Caco-2 (cell line): ENCODE measurements around the gene TYROBP. TPM values are rescaled to one million over a fixed set of nuclear protein-coding genes. Genes with fewer than 3 reads are reported as not detected.

ENCODE experiments used
- BruUV-seq: library from RNA; stranded (reverse); fragments of 400-500 nt; replicated peaks from 2 replicates; lab custom pipeline; 2021; lab: Mats Ljungman, UMichigan
- CTCF ChIA-PET: fragments of 300-600 bp; sonication (Branson Sonifier 250); formaldehyde crosslinking; loops from one replicate; lab custom pipeline; 2022; ENCODE audit warnings: antibody characterized with exemption; lab: Charles Lee
- POLR2A ChIA-PET: fragments of 300-600 bp; sonication (Branson Sonifier 250); formaldehyde crosslinking; loops from one replicate; lab custom pipeline; 2022; ENCODE audit warnings: antibody characterized with exemption; lab: Charles Lee
- DNase-seq, 2 experiments: peaks; one replicate each; pipeline versions ENCODE4 v3.0.0 to v3.0.0-alpha.2; 2020 to 2022
- H3K27me3 ChIP-seq: replicated peaks from 2 replicates; pipeline ENCODE4 v1.6.0; 2011; ENCODE audit warnings: low read length; ENCODE audit not compliant: control insufficient read depth, insufficient read depth
- H3K36me3 ChIP-seq: 2 replicates; pipeline ENCODE4 v1.5.1; 2011; ENCODE audit warnings: low read length; ENCODE audit not compliant: control insufficient read depth, insufficient read depth
- H3K4me1 ChIP-seq: fragments of 250-450 bp; sonication (Bioruptor Pico); 2 replicates; pipeline ENCODE4 v1.5.1; 2020; ENCODE audit warnings: mild to moderate bottlenecking
- H3K4me3 ChIP-seq: 2 replicates; pipeline ENCODE4 v1.5.1; 2011; ENCODE audit warnings: low read depth, mild to moderate bottlenecking, control low read depth, low read length
- H3K9me3 ChIP-seq: fragments of 250-450 bp; sonication (Bioruptor Pico); 2 replicates; pipeline ENCODE4 v1.5.1; 2020; ENCODE audit warnings: mild to moderate bottlenecking, moderate library complexity
- H3K27ac Mint-ChIP-seq: one replicate; pipeline ENCODE4 v1.8.0; 2022; ENCODE audit warnings: mixed read lengths; ENCODE audit not compliant: unreplicated experiment
- H3K27me3 Mint-ChIP-seq: one replicate; pipeline ENCODE4 v1.8.0; 2022; ENCODE audit warnings: mixed read lengths; ENCODE audit not compliant: insufficient read depth, unreplicated experiment
- H3K36me3 Mint-ChIP-seq: one replicate; pipeline ENCODE4 v1.8.0; 2022; ENCODE audit warnings: mild to moderate bottlenecking, mixed read lengths; ENCODE audit not compliant: insufficient read depth, unreplicated experiment
- H3K4me1 Mint-ChIP-seq: one replicate; pipeline ENCODE4 v1.8.0; 2022; ENCODE audit warnings: low read depth, mixed read lengths; ENCODE audit not compliant: unreplicated experiment
- H3K4me3 Mint-ChIP-seq: one replicate; pipeline ENCODE4 v1.8.0; 2022; ENCODE audit warnings: mild to moderate bottlenecking, moderate library complexity, mixed read lengths; ENCODE audit not compliant: unreplicated experiment
- H3K9me3 Mint-ChIP-seq: one replicate; pipeline ENCODE4 v1.8.0; 2022; ENCODE audit warnings: mixed read lengths; ENCODE audit not compliant: unreplicated experiment
- intact Hi-C: fragments of 100-400 bp; cut with micrococcal nuclease; formaldehyde crosslinking; loops from one replicate; pipeline ENCODE4 v1.10.0; 2022; ENCODE audit not compliant: unreplicated experiment
- total RNA-seq: library from RNA; stranded (reverse); gene quantifications from 2 replicates; pipeline ENCODE4 v1.2.3, GENCODE V29; 2022
- TF ChIP-seq, protein P1 (sequence below), 2 experiments: fragments of 200-600 bp in 1 of 2; IDR thresholded peaks; 1 replicate in 1 of 2; 2 replicates in 1 of 2; pipeline versions ENCODE4 v1.5.1 to v1.8.0; 2011 to 2022; ENCODE audit warnings: antibody characterized with exemption in 1 of 2, control low read depth in 1 of 2, inconsistent platforms in 1 of 2, low read depth in 1 of 2, low read length in 1 of 2, mild to moderate bottlenecking in 1 of 2, moderate library complexity in 1 of 2; ENCODE audit not compliant: insufficient read depth in 1 of 2, severe bottlenecking in 1 of 2, unreplicated experiment in 1 of 2

Gene TYROBP
- total RNA-seq, 1 experiment from 2014 or later: not detected

DNA sequence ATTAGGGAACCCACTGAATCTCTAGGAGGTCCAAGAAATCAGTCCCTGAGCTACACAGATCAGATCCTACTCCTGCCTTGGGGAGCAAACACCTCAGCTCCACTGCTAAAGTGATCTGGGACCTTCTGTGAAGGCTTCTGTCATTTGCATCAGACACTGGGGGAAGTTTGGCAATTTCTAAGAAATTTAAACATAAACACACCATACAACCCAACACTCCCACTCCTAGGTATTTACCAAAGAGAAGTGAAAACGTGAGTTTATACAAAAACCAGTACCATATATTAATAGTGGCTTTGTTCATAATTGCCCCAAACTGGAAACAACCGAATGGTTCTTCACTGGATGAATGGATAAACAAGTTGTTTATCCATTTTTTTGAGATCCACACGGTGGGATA is 7.3 kb upstream of the TYROBP start:
- Mint-ChIP-seq H3K27ac (no peak overlapping the region), H3K36me3 (no peaks in the 10 kb centered on the region), H3K27me3 (peaks cover 7% of the 10 kb centered on the region), H3K4me1 (no peaks in the 10 kb centered on the region), H3K9me3 (no peaks in the 10 kb centered on the region), H3K4me3 (no peak overlapping the region)
- no peak for DNase-seq
- POLR2A ChIA-PET: no interaction called here
- no peak overlapping the region for H3K4me3 ChIP-seq
- no TSS peak for BruUV-seq
- no peaks in the 10 kb centered on the region for H3K9me3 ChIP-seq
- intact Hi-C loops: no loop called here
- no peaks in the 10 kb centered on the region for H3K36me3 ChIP-seq
- 0 out of 2 replicates have a peak, but pooled peaks cover 1% of the 10 kb centered on the region for H3K27me3 ChIP-seq
- no peaks in the 10 kb centered on the region for H3K4me1 ChIP-seq
- CTCF ChIA-PET: no interaction called here
- TF ChIP-seq, protein P1, sequence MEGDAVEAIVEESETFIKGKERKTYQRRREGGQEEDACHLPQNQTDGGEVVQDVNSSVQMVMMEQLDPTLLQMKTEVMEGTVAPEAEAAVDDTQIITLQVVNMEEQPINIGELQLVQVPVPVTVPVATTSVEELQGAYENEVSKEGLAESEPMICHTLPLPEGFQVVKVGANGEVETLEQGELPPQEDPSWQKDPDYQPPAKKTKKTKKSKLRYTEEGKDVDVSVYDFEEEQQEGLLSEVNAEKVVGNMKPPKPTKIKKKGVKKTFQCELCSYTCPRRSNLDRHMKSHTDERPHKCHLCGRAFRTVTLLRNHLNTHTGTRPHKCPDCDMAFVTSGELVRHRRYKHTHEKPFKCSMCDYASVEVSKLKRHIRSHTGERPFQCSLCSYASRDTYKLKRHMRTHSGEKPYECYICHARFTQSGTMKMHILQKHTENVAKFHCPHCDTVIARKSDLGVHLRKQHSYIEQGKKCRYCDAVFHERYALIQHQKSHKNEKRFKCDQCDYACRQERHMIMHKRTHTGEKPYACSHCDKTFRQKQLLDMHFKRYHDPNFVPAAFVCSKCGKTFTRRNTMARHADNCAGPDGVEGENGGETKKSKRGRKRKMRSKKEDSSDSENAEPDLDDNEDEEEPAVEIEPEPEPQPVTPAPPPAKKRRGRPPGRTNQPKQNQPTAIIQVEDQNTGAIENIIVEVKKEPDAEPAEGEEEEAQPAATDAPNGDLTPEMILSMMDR (IDR thresholded peaks at IDR 0.05; ENCODE audit: insufficient read depth in 1 of 2, low read depth in 1 of 2, low read length in 1 of 2, severe bottlenecking in 1 of 2, unreplicated experiment in 1 of 2): no peak

DNA sequence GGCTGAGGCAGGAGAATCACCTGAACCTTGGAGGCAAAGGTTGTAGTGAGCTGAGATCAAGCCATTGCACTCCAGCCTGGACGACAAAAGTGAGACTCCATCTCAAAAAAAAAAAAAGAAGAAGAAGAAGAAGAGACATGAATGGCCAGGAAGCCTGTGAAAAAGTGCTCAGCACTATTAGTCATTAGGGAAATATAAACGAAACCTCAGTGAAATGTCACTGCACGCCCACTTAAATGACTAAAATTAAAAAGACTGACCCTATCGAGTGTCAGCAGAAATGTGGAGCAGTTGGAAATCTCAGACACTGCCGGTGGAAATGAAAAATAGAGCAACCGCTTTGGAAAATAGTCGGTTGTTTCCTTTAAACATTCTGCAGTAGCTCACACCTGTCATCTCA is 5.5 kb upstream of the TYROBP start:
- Mint-ChIP-seq H3K36me3 (no peaks in the 10 kb centered on the region), H3K27ac (no peak overlapping the region), H3K9me3 (no peaks in the 10 kb centered on the region), H3K4me1 (no peaks in the 10 kb centered on the region), H3K27me3 (peaks cover 7% of the 10 kb centered on the region), H3K4me3 (no peak overlapping the region)
- POLR2A ChIA-PET: no interaction called here
- no peaks in the 10 kb centered on the region for H3K36me3 ChIP-seq
- intact Hi-C loops: no loop called here
- DNase-seq: no peak
- no peaks in the 10 kb centered on the region for H3K9me3 ChIP-seq
- 0 out of 2 replicates have a peak, but pooled peaks cover 1% of the 10 kb centered on the region for H3K27me3 ChIP-seq
- H3K4me1 ChIP-seq: no peaks in the 10 kb centered on the region
- no TSS peak for BruUV-seq
- TF ChIP-seq, protein P1 (IDR thresholded peaks at IDR 0.05; ENCODE audit: insufficient read depth in 1 of 2, low read depth in 1 of 2, low read length in 1 of 2, severe bottlenecking in 1 of 2, unreplicated experiment in 1 of 2): no peak
- H3K4me3 ChIP-seq: no peak overlapping the region
- CTCF ChIA-PET: interaction anchor here (0.7 to 1.0 kb wide), 2 partner anchors 63 to 129 kb away, joined by 3 to 4 read pairs; no protein-coding TSS in a partner anchor

DNA sequence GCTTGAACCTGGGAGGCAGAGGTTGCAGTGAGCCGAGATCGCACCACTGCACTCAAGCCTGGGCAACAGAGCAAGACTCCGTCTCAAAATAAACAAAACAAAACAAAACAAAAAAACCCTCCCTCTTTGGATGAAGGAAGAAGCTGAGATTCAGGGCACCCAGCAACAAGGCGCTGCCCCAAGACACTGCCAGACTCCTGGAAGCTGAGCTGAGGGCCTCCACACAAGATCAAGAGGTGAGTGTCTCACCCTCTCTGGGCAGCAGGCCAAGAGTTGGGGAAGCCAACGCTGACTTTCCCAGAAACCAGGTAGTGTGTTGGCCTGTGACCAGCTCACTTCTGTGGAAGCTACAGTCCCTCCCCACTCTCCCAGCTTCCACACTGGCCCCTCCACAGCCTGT is 3.7 kb upstream of the TYROBP start:
- Mint-ChIP-seq H3K4me1 (no peaks in the 10 kb centered on the region), H3K27me3 (peaks cover 7% of the 10 kb centered on the region), H3K36me3 (no peaks in the 10 kb centered on the region), H3K4me3 (no peak overlapping the region), H3K27ac (no peak overlapping the region), H3K9me3 (no peaks in the 10 kb centered on the region)
- DNase-seq: no peak
- intact Hi-C loops: no loop called here
- H3K4me1 ChIP-seq: no peaks in the 10 kb centered on the region
- no TSS peak for BruUV-seq
- no peaks in the 10 kb centered on the region for H3K36me3 ChIP-seq
- ChIA-PET CTCF (no interaction called here), POLR2A (no interaction called here)
- H3K27me3 ChIP-seq: 0 out of 2 replicates have a peak, but pooled peaks cover 1% of the 10 kb centered on the region
- TF ChIP-seq, protein P1 (IDR thresholded peaks at IDR 0.05; ENCODE audit: insufficient read depth in 1 of 2, low read depth in 1 of 2, low read length in 1 of 2, severe bottlenecking in 1 of 2, unreplicated experiment in 1 of 2): no peak
- no peaks in the 10 kb centered on the region for H3K9me3 ChIP-seq
- H3K4me3 ChIP-seq: no peak overlapping the region
